ENCODE results near the gene EVA1A. TPM values are rescaled to one million over a fixed set of nuclear protein-coding genes. Genes with fewer than 3 reads are reported as not detected.

EVA1A gene
- polyA plus RNA-seq, 3 donors, result not detected

DNA sequence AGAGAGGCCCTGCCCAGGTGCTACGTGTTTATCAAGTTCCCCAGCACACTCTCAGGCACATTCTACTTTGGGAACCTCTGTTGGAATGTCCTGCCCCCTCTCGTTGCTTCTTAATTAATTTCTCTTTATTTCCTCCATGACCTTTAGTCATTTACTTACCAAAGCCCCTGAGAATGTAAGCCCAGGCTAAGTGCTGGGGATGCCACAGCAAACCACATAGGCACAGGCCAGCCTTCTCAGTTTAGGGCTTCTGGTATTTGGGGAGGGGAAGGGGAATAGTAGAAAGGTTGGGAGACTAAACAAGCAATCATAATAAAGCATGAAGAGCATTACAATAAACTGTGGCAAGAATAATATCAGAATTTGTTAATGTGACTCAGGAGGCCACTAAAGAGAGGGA, 85.7 kb downstream of the EVA1A start:
- no peak overlapping the region for H2AFZ ChIP-seq (ENCODE audit: insufficient read depth, low read depth, low read length, poor library complexity, severe bottlenecking)
- Mint-ChIP-seq H3K4me3 (no peak overlapping the region), H3K4me1 (no peaks in the 10 kb centered on the region), H3K27ac (no peak overlapping the region), H3K9me3 (peaks cover 0 to 2% (median 0%) of the 10 kb centered on the region in 7 donors), H3K36me3 (no peaks in the 10 kb centered on the region), H3K27me3 (ENCODE audit: low read depth in 3 of 3) (peaks cover 1 to 12% (median 6%) of the 10 kb centered on the region in 3 donors)
- intact Hi-C loops (cut with micrococcal nuclease), result no loop called here
- H3K36me3 ChIP-seq (replicated peaks in 1 of 2; ENCODE audit: control insufficient read depth in 1 of 2, insufficient read depth in 2 of 2, low read length in 2 of 2), result no peaks in the 10 kb centered on the region
- H3K27ac ChIP-seq (ENCODE audit: low read depth in 1 of 2, low read length in 2 of 2), result no peak overlapping the region
- H3K4me1 ChIP-seq (ENCODE audit: control insufficient read depth in 1 of 2, insufficient read depth in 2 of 2, low read length in 2 of 2), result no peaks in the 10 kb centered on the region
- WGBS (ENCODE audit: insufficient coverage), result 86% methylated on average over 1 of the region's 2 CpGs
- H3K9ac ChIP-seq (ENCODE audit: insufficient read depth, low read length, poor library complexity, severe bottlenecking), result no peak overlapping the region
- H4K20me1 ChIP-seq (ENCODE audit: insufficient read depth, low read length), result no peaks in the 10 kb centered on the region
- no peak overlapping the region for H3K4me2 ChIP-seq (replicated peaks; ENCODE audit: extremely low read depth, low read length, poor library complexity, severe bottlenecking)
- no peaks in the 10 kb centered on the region for H3K9me3 ChIP-seq (replicated peaks in 1 of 2; ENCODE audit: control insufficient read depth in 1 of 2, insufficient read depth in 1 of 2, low read length in 2 of 2)
- TF ChIP-seq, protein P1, sequence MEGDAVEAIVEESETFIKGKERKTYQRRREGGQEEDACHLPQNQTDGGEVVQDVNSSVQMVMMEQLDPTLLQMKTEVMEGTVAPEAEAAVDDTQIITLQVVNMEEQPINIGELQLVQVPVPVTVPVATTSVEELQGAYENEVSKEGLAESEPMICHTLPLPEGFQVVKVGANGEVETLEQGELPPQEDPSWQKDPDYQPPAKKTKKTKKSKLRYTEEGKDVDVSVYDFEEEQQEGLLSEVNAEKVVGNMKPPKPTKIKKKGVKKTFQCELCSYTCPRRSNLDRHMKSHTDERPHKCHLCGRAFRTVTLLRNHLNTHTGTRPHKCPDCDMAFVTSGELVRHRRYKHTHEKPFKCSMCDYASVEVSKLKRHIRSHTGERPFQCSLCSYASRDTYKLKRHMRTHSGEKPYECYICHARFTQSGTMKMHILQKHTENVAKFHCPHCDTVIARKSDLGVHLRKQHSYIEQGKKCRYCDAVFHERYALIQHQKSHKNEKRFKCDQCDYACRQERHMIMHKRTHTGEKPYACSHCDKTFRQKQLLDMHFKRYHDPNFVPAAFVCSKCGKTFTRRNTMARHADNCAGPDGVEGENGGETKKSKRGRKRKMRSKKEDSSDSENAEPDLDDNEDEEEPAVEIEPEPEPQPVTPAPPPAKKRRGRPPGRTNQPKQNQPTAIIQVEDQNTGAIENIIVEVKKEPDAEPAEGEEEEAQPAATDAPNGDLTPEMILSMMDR (IDR thresholded peaks at IDR 0.05), result no peak
- no peak overlapping the region for H3K4me3 ChIP-seq (replicated peaks in 1 of 3; ENCODE audit: low read depth in 2 of 3, low read length in 3 of 3)
- H3K79me2 ChIP-seq (ENCODE audit: insufficient read depth, low read length), result no peaks in the 10 kb centered on the region
- no peak for DNase-seq
- no peaks in the 10 kb centered on the region for H3K27me3 ChIP-seq (ENCODE audit: control insufficient read depth in 2 of 2, insufficient read depth in 2 of 2, low read length in 2 of 2)

DNA sequence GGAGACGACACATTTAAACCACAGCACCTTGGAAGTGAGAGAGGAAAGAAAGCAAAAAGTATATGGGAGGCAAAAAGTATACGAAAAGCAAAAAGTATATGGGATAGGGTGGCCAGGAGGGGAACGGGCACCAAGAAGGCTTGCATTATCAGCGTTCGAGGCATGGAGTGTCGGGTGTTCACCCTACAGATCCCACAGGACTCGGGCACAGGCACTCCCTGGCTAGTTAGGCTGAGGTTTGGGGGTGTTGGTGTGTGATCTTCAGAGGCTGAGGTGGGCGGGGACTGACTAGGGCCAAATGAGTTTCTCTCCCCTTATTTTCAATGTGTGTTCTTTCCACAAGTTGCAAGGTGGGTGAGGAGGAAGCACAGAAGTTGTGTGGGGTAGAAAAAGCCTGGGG, 86.6 kb downstream of the EVA1A start:
- DNase-seq, result no peak
- H3K4me3 Mint-ChIP-seq, result no peak overlapping the region
- Histone ChIP-seq H3K4me3 (replicated peaks in 1 of 3; ENCODE audit: low read depth in 2 of 3, low read length in 3 of 3) (no peak overlapping the region), H3K27ac (ENCODE audit: low read depth in 1 of 2, low read length in 2 of 2) (no peak overlapping the region), H3K9me3 (replicated peaks in 1 of 2; ENCODE audit: control insufficient read depth in 1 of 2, insufficient read depth in 1 of 2, low read length in 2 of 2) (no peaks in the 10 kb centered on the region), H3K27me3 (ENCODE audit: control insufficient read depth in 2 of 2, insufficient read depth in 2 of 2, low read length in 2 of 2) (no peaks in the 10 kb centered on the region), H3K9ac (ENCODE audit: insufficient read depth, low read length, poor library complexity, severe bottlenecking) (no peak overlapping the region), H3K79me2 (ENCODE audit: insufficient read depth, low read length) (no peaks in the 10 kb centered on the region), H3K4me1 (ENCODE audit: control insufficient read depth in 1 of 2, insufficient read depth in 2 of 2, low read length in 2 of 2) (no peaks in the 10 kb centered on the region), H3K4me2 (replicated peaks; ENCODE audit: extremely low read depth, low read length, poor library complexity, severe bottlenecking) (no peak overlapping the region), H3K36me3 (replicated peaks in 1 of 2; ENCODE audit: control insufficient read depth in 1 of 2, insufficient read depth in 2 of 2, low read length in 2 of 2) (no peaks in the 10 kb centered on the region), H2AFZ (ENCODE audit: insufficient read depth, low read depth, low read length, poor library complexity, severe bottlenecking) (no peak overlapping the region), H4K20me1 (ENCODE audit: insufficient read depth, low read length) (no peaks in the 10 kb centered on the region)
- 100% methylated on average over 2 of the region's 8 CpGs for WGBS (ENCODE audit: insufficient coverage)
- intact Hi-C loops (cut with micrococcal nuclease), result no loop called here
- TF ChIP-seq, protein P1 (IDR thresholded peaks at IDR 0.05), result no peak
- no peaks in the 10 kb centered on the region for H3K36me3 Mint-ChIP-seq
- H3K27me3 Mint-ChIP-seq (ENCODE audit: low read depth in 3 of 3), result peaks cover 4 to 12% (median 6%) of the 10 kb centered on the region in 3 donors
- H3K9me3 Mint-ChIP-seq, result peaks cover 0 to 2% (median 0%) of the 10 kb centered on the region in 7 donors
- H3K4me1 Mint-ChIP-seq, result no peaks in the 10 kb centered on the region
- no peak overlapping the region for H3K27ac Mint-ChIP-seq

All from CD14-positive monocyte (primary cell).